GM18951 (cell line): Measurements from ENCODE around the gene SLC13A4.
"Not testable (repeated sequence)": the region's sequence is repeated elsewhere in the genome, so short reads cannot be mapped to it uniquely, and the experiment has no call there.

ENCODE experiments used
- POLR2A ChIP-seq: IDR thresholded peaks from 4 replicates; pipeline ENCODE4 v1.6.1; 2011; ENCODE audit warnings: mild to moderate bottlenecking; ENCODE audit not compliant: insufficient read length, insufficient read depth; ENCODE audit errors: extremely low read depth
- in situ Hi-C: fragments of 300-500 bp; cut with MboI; formaldehyde crosslinking; loops from one replicate; pipeline ENCODE4 v1.12.0; 2022; ENCODE audit warnings: low sequenced_read_pairs, mixed read lengths, inconsistent platforms; ENCODE audit not compliant: unreplicated experiment

The SLC13A4 gene

GRCh38 chr7:135647755-135648154 lies 80.2 kb downstream of the SLC13A4 start:
- in situ Hi-C loops: no loop called here
- TF ChIP-seq POLR2A: no peak

DNA sequence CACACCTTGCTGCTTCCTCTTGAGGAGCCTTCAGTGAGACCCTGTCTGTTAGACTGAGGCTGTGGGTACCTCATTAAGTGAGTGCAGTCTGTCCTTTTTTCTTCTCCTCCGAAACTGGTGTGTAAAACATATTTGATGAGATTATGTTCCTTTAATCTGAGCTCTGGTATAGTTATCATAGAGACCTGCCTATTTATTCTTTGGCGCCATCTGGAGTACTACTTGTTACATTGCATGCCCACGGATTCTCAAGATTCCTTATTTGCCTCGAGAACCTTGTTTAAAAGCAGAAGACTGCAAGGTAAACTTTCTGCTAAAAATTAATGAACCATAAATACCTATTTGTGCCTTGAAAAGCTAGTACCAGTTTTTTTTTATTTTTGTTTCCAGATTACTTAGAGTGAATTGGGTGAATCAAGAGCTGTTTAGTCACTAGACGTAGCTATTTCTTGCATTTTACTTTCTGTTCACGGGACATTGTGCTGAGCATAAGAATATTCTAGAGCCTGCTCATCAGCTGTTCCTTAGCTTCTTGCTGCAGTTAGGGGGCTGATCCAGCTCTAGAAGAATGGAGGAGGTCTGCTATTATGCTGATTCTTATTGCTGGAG lies 82.6 kb downstream of the SLC13A4 start:
- in situ Hi-C loops: no loop called here
- no peak for TF ChIP-seq POLR2A

GRCh38 chr7:135644729-135645128 lies 83.3 kb downstream of the SLC13A4 start:
- TF ChIP-seq POLR2A: no peak
- in situ Hi-C loops: no loop called here

DNA sequence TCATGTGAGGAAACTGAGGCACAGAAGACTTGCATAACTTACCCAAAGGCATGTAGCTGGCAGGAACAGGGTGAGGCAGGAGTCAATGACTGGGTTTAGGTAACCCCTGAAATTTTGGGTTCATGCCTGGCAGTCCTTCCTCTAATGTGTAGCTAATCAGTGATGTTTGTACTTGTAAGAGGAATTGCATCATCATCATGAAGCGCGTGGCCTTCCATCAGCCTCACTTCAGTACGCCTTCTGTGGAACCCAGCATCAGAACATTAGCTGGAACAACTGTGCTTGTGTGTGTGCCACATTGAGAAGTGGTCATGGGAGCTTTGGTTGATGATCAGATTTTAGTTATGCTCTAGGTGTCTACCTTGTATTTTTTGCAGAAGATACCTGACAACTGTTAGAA lies 83.8 kb downstream of the SLC13A4 start:
- no peak for TF ChIP-seq POLR2A
- in situ Hi-C loops: no loop called here

DNA sequence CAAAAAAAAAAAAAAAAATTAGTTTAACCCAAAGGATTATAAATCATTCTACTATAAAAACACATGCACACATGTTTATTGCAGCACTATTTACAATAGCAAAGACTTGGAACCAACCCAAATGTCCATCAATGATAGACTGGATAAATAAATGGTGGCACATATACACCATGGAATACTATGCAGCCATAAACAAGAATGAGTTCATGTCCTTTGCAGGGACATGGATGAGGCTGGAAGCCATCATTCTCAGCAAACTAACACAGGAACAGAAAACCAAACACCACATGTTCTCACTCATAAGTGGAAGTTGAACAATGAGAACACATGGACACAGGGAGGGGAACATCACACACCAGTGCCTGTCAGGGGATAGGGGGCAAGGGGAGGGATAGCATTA lies 88.3 kb downstream of the SLC13A4 start:
- in situ Hi-C loops: not testable (repeated sequence)

- in situ Hi-C loops: no loop called here
- TF ChIP-seq POLR2A: no peak
These were observed 93.7 kb downstream of the SLC13A4 start for GRCh38 chr7:135634191-135634878.
